ENCODE results near the gene TPR. TPM values are rescaled to one million over a fixed set of nuclear protein-coding genes. Genes with fewer than 3 reads are reported as not detected.

Gene TPR
- total and polyA plus RNA-seq, 2 of the 8 experiments (the other 6 are each of a cell fraction or from before 2014, with no cell fraction given) = 57.1 to 102 TPM

DNA sequence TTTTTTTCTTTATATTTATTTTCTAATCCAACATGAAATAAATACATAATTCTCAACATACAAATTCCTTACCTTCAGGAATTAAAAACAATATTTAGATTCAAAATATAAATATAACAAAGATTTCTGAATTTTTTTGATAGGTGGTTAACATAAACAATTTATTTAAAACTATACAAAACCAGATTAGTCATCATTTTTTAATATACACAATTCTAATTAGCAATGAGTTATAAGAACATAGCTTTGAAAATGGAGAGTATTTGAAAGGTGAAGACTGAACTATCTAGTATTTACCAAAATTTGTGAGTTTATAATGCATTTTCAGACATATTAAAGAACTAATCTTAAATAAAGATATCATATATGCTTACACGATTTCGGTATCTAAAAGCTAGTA, 37.5 kb downstream of the TPR start:
- H2AFZ ChIP-seq (ENCODE audit: low read length) = no peak overlapping the region
- H3K14ac ChIP-seq (ENCODE audit: insufficient read length) = no peak overlapping the region
- no peak overlapping the region for H3K4me2 ChIP-seq (ENCODE audit: insufficient read depth in 1 of 2, low read depth in 2 of 2, low read length in 2 of 2)
- no peak overlapping the region for H2BK120ac ChIP-seq (replicated peaks; ENCODE audit: low read depth, low read length)
- H4K8ac ChIP-seq (ENCODE audit: extremely low read depth, insufficient read depth, low read length) = no peak overlapping the region
- no peak for FAIRE-seq
- H2BK12ac ChIP-seq (ENCODE audit: low read depth, low read length) = no peak overlapping the region
- no peak overlapping the region for H2BK20ac ChIP-seq (ENCODE audit: low read length)
- no peak overlapping the region for H2BK15ac ChIP-seq (ENCODE audit: low read length)
- DNase-seq (ENCODE audit: low read depth in 1 of 2, low spot score in 2 of 2) = no peak
- H4K20me1 ChIP-seq (replicated peaks in 1 of 2; ENCODE audit: control insufficient read depth in 1 of 2, insufficient read depth in 2 of 2, low read length in 2 of 2) = peaks cover 0 to 2% of the 10 kb centered on the region in 2 experiments
- H4K91ac ChIP-seq (replicated peaks; ENCODE audit: insufficient read length, low read length) = no peak overlapping the region
- no peak overlapping the region for H3K4me3 ChIP-seq (ENCODE audit: extremely low read depth in 1 of 4, insufficient read depth in 2 of 4, low read depth in 3 of 4, low read length in 4 of 4)
- WGBS, 2 experiments (ENCODE audit: extremely low coverage in 1 of 2, insufficient coverage in 1 of 2, insufficient read length in 1 of 2, insufficient replicate concordance in 2 of 2, low coverage in 1 of 2, low lambda C conversion rate in 2 of 2, missing lambda C conversion rate in 1 of 2) = 93% methylated on average over 2 of the region's 2 CpGs; no CpG with 5 or more reads in 1 of the 2 experiments
- no peak overlapping the region for H3K23ac ChIP-seq (ENCODE audit: insufficient read length)
- no peaks in the 10 kb centered on the region for H3K79me2 ChIP-seq (ENCODE audit: control insufficient read depth in 1 of 2, insufficient read depth in 2 of 2, low read length in 2 of 2)
- H4K5ac ChIP-seq (ENCODE audit: insufficient read length, low read depth, low read length) = no peak overlapping the region
- H3K36me3 ChIP-seq (ENCODE audit: control insufficient read depth in 2 of 4, insufficient read depth in 4 of 4, low read length in 3 of 4) = peaks cover 19 to 91% (median 62%) of the 10 kb centered on the region in 4 experiments
- no peaks in the 10 kb centered on the region for H3K23me2 ChIP-seq (ENCODE audit: low read depth, low read length)
- H3K79me1 ChIP-seq (ENCODE audit: low read depth, low read length) = no peaks in the 10 kb centered on the region
- H3K9me3 ChIP-seq (ENCODE audit: insufficient read depth in 2 of 2, low read depth in 1 of 2, low read length in 1 of 2) = no peaks in the 10 kb centered on the region
- H3K27ac ChIP-seq (ENCODE audit: low read depth, low read length) = no peak overlapping the region
- ChIA-PET CTCF (ENCODE audit: partially characterized antibody) (interaction anchor here (2.1 to 12.9 kb wide), 2 partner anchors 12 to 19 kb away, joined by 7 to 134 read pairs; no protein-coding TSS in a partner anchor), POLR2A (ENCODE audit: partially characterized antibody) (interaction anchor here (0.6 kb wide), 1 partner anchor 19 kb away, joined by 3 read pairs; no protein-coding TSS in a partner anchor)
- no peaks in the 10 kb centered on the region for H3K27me3 ChIP-seq (replicated peaks in 1 of 4; ENCODE audit: control insufficient read depth in 3 of 4, extremely low read depth in 1 of 4, insufficient read depth in 3 of 4, low read length in 3 of 4)
- no peak overlapping the region for H3K4ac ChIP-seq (replicated peaks; ENCODE audit: insufficient read length, low read depth, low read length)
- no peak overlapping the region for H2AK5ac ChIP-seq (ENCODE audit: low read depth, low read length)
- H2BK5ac ChIP-seq (ENCODE audit: low read depth, low read length) = no peak overlapping the region
- H3K4me1 ChIP-seq (replicated peaks in 1 of 4; ENCODE audit: control insufficient read depth in 3 of 4, insufficient read depth in 4 of 4, low read length in 3 of 4) = no peaks in the 10 kb centered on the region
- no peak overlapping the region for H3K56ac ChIP-seq (replicated peaks; ENCODE audit: insufficient read length, low read depth, low read length)
- no peak overlapping the region for H3K9ac ChIP-seq (replicated peaks in 1 of 4; ENCODE audit: extremely low read depth in 1 of 4, low read depth in 3 of 4, low read length in 3 of 4)
- H3K18ac ChIP-seq (ENCODE audit: extremely low read depth, low read length) = no peak overlapping the region
- no peak for TF ChIP-seq TAF1 (IDR thresholded peaks at IDR 0.05; ENCODE audit: low read depth, low read length)
- TF ChIP-seq USF2 (IDR thresholded peaks at IDR 0.05; ENCODE audit: low read length) = no peak
- TF ChIP-seq MAFK (IDR thresholded peaks at IDR 0.05; ENCODE audit: low read depth, low read length) = no peak
- TF ChIP-seq, protein P1, sequence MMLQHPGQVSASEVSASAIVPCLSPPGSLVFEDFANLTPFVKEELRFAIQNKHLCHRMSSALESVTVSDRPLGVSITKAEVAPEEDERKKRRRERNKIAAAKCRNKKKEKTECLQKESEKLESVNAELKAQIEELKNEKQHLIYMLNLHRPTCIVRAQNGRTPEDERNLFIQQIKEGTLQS (IDR thresholded peaks at IDR 0.05; ENCODE audit: insufficient read depth, low read depth, low read length) = no peak
- TF ChIP-seq CHD1 (IDR thresholded peaks at IDR 0.05; ENCODE audit: low read depth, low read length) = no peak
- no peak for TF ChIP-seq KDM1A (IDR thresholded peaks at IDR 0.05; ENCODE audit: borderline replicate concordance, low read length)
- no peak for TF ChIP-seq SIN3A (conservative IDR thresholded peaks at IDR 0.05 in 1 of 2, IDR thresholded peaks at IDR 0.05 in 1 of 2; ENCODE audit: low read depth in 1 of 2, low read length in 2 of 2)
- TF ChIP-seq TEAD4 (IDR thresholded peaks at IDR 0.05; ENCODE audit: low read depth, low read length) = no peak
- TF ChIP-seq, protein P2, sequence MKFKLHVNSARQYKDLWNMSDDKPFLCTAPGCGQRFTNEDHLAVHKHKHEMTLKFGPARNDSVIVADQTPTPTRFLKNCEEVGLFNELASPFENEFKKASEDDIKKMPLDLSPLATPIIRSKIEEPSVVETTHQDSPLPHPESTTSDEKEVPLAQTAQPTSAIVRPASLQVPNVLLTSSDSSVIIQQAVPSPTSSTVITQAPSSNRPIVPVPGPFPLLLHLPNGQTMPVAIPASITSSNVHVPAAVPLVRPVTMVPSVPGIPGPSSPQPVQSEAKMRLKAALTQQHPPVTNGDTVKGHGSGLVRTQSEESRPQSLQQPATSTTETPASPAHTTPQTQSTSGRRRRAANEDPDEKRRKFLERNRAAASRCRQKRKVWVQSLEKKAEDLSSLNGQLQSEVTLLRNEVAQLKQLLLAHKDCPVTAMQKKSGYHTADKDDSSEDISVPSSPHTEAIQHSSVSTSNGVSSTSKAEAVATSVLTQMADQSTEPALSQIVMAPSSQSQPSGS (IDR thresholded peaks at IDR 0.05; ENCODE audit: low read length) = no peak
- TF ChIP-seq SAP30 (IDR thresholded peaks at IDR 0.05; ENCODE audit: insufficient read depth, insufficient replicate concordance, low read length) = no peak
- no peak for TF ChIP-seq SIRT6 (IDR thresholded peaks at IDR 0.05; ENCODE audit: low read length)
